IMR-90 (cell line): ENCODE data around the gene EEF1AKMT2.

Experiments
- BHLHE40 ChIP-seq: fragments of 150-350 bp; IDR thresholded peaks from 2 replicates; pipeline ENCODE4 v1.6.1; 2016; ENCODE audit warnings: mild to moderate bottlenecking, low read depth, low read length
- CEBPB ChIP-seq: IDR thresholded peaks from 2 replicates; pipeline ENCODE4 v1.6.1; 2012; ENCODE audit warnings: low read depth, low read length, improper control_type of control experiment
- MAFK ChIP-seq: IDR thresholded peaks from 2 replicates; pipeline ENCODE4 v1.6.1; 2012; ENCODE audit warnings: low read depth, low read length, improper control_type of control experiment
- MXI1 ChIP-seq: IDR thresholded peaks from 2 replicates; pipeline ENCODE4 v1.6.1; 2012; ENCODE audit warnings: low read depth, mild to moderate bottlenecking, low read length, moderate library complexity, borderline replicate concordance
- NFE2L2 ChIP-seq: fragments of 150-350 bp; IDR thresholded peaks from 2 replicates; pipeline ENCODE4 v1.6.1; 2016; ENCODE audit warnings: low read depth, mild to moderate bottlenecking, low read length
- POLR2A ChIP-seq: IDR thresholded peaks from 2 replicates; pipeline ENCODE4 v1.6.1; 2012; ENCODE audit warnings: mild to moderate bottlenecking, low read depth, low read length
- RAD21 ChIP-seq: IDR thresholded peaks from 2 replicates; pipeline ENCODE4 v1.6.1; 2012; ENCODE audit warnings: low read length, improper control_type of control experiment
- RCOR1 ChIP-seq: IDR thresholded peaks from 2 replicates; pipeline ENCODE4 v1.6.1; 2012; ENCODE audit warnings: mild to moderate bottlenecking, low read length, improper control_type of control experiment; ENCODE audit not compliant: insufficient replicate concordance
- RFX5 ChIP-seq: IDR thresholded peaks from 2 replicates; pipeline ENCODE4 v1.8.0; 2012; ENCODE audit warnings: low read depth, mild to moderate bottlenecking, low read length, moderate library complexity
- SMC3 ChIP-seq: fragments of 150-350 bp; IDR thresholded peaks from 2 replicates; pipeline ENCODE4 v1.6.1; 2016; ENCODE audit warnings: low read depth, mild to moderate bottlenecking, antibody characterized with exemption, low read length, moderate library complexity
- TF ChIP-seq, protein P1 (sequence below): conservative IDR thresholded peaks from 2 replicates; pipeline ENCODE4 v1.5.1; 2012; ENCODE audit warnings: mild to moderate bottlenecking, low read depth, low read length, improper control_type of control experiment
- TF ChIP-seq, protein P2 (sequence below): fragments of 150-350 bp; IDR thresholded peaks from 2 replicates; pipeline ENCODE4 v1.6.1; 2016; ENCODE audit warnings: low read depth, mild to moderate bottlenecking, low read length, moderate library complexity, borderline replicate concordance
- TF ChIP-seq, protein P3 (sequence below): fragments of 150-350 bp; IDR thresholded peaks from 2 replicates; pipeline ENCODE4 v1.6.1; 2017; ENCODE audit warnings: mild to moderate bottlenecking, antibody characterized with exemption, low read length, low read depth

DNA sequence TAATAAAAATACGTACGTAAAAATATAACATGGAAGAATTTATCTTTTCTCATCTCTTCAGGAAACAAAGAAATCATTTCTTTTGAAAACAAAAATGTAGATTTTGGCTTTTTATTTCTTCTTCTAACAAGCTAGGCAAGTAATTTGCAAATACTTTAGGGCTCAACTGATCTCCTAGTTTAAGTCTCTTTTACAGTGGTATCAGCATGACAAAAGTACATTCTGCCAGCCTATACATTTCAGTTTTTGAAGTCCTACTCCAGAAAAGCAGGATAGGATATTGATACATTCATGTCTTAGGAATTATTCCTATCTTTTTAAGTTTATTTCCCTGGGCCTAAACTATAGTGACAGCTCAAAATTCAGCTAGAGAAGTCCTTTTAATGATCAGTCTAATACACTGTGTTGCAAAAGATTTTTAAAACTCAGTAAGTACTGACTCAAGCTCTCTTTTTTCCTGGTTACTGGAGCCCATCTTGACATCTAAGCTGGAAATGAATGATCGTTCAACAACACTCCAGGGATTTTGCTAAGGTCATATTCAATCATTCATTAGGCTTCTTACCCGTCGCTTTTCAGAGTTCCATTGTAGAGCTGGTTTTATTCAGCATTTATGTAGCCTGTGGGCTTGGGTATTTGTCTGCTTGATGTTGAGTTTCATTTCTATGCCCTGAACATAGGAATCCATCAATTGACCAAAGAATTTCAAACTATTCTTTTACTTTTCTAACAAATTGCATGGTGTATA is 35.4 kb downstream of the EEF1AKMT2 start:
- TF ChIP-seq, protein P1, sequence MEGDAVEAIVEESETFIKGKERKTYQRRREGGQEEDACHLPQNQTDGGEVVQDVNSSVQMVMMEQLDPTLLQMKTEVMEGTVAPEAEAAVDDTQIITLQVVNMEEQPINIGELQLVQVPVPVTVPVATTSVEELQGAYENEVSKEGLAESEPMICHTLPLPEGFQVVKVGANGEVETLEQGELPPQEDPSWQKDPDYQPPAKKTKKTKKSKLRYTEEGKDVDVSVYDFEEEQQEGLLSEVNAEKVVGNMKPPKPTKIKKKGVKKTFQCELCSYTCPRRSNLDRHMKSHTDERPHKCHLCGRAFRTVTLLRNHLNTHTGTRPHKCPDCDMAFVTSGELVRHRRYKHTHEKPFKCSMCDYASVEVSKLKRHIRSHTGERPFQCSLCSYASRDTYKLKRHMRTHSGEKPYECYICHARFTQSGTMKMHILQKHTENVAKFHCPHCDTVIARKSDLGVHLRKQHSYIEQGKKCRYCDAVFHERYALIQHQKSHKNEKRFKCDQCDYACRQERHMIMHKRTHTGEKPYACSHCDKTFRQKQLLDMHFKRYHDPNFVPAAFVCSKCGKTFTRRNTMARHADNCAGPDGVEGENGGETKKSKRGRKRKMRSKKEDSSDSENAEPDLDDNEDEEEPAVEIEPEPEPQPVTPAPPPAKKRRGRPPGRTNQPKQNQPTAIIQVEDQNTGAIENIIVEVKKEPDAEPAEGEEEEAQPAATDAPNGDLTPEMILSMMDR: no peak
- TF ChIP-seq POLR2A (no peak), NFE2L2 (no peak), CEBPB (no peak), RAD21 (no peak), RFX5 (no peak), BHLHE40 (no peak), SMC3 (no peak), MAFK (no peak), MXI1 (no peak), RCOR1 (no peak)
- TF ChIP-seq, protein P2, sequence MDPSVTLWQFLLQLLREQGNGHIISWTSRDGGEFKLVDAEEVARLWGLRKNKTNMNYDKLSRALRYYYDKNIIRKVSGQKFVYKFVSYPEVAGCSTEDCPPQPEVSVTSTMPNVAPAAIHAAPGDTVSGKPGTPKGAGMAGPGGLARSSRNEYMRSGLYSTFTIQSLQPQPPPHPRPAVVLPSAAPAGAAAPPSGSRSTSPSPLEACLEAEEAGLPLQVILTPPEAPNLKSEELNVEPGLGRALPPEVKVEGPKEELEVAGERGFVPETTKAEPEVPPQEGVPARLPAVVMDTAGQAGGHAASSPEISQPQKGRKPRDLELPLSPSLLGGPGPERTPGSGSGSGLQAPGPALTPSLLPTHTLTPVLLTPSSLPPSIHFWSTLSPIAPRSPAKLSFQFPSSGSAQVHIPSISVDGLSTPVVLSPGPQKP: no peak
- TF ChIP-seq, protein P3, sequence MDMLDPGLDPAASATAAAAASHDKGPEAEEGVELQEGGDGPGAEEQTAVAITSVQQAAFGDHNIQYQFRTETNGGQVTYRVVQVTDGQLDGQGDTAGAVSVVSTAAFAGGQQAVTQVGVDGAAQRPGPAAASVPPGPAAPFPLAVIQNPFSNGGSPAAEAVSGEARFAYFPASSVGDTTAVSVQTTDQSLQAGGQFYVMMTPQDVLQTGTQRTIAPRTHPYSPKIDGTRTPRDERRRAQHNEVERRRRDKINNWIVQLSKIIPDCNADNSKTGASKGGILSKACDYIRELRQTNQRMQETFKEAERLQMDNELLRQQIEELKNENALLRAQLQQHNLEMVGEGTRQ: no peak
